ENCODE data around the gene HOXB9. TPM values are rescaled to one million over a fixed set of nuclear protein-coding genes. Genes with fewer than 3 reads are reported as not detected.

The HOXB9 gene
- total and polyA plus RNA-seq, 9 of the 15 experiments (the other 6 are each of a cell fraction or from before 2014, with no cell fraction given): 3.1 to 196 (median 77.6) TPM

GRCh38 chr17:48605409-48605919 is 20.7 kb downstream of the HOXB9 start:
- POLR2A ChIA-PET: interaction anchor here (0.6 to 1.2 kb wide), 5 partner anchors 17 to 732 kb away, joined by 3 read pairs; no protein-coding TSS in a partner anchor
- in situ Hi-C loops (cut with MboI): no loop called here
- peak overlapping the region; percentile 11 to 83; a peak in 3 of 4 replicates for H3K9ac ChIP-seq (ENCODE audit: insufficient read depth in 1 of 2, low read depth in 2 of 2, low read length in 2 of 2)
- ATAC-seq (no peak), DNase-seq (ENCODE audit: extremely low read depth in 1 of 4, low spot score in 3 of 4) (peak in 2 of 4 experiments; percentile 62 to 74), FAIRE-seq (peak; percentile 74)
- 30% methylated on average over 10 of the region's 10 CpGs for WGBS (ENCODE audit: insufficient coverage, low coverage, missing lambda C conversion rate)
- peak overlapping the region; percentile 87 for H3K4me2 ChIP-seq (ENCODE audit: insufficient read depth, low read length)
- H3K36me3 ChIP-seq (ENCODE audit: control insufficient read depth, insufficient read depth, low read length): peaks cover 6% of the 10 kb centered on the region; the same call in 1 of the 3 replicates
- no TSS peak for BruUV-seq (replicated peaks)
- H2AFZ ChIP-seq (ENCODE audit: low read depth, low read length): peak overlapping the region; percentile 97
- H3K4me1 ChIP-seq (replicated peaks in 1 of 2; ENCODE audit: control insufficient read depth in 2 of 2, insufficient read depth in 2 of 2, low read length in 2 of 2): peaks cover 30 to 61% of the 10 kb centered on the region in 2 experiments
- peaks cover 58% of the 10 kb centered on the region for H3K79me2 ChIP-seq (ENCODE audit: control insufficient read depth, insufficient read depth, low read length)
- H3K4me3 ChIP-seq: peak overlapping the region; percentile 59; the same call in 1 of the 2 replicates
- CTCF ChIA-PET (ENCODE audit: low intra/inter-chr PET ratio): interaction anchor here (0.6 kb wide), 1 partner anchor 207 kb away, joined by 3 read pairs; no protein-coding TSS in a partner anchor
- H4K20me1 ChIP-seq (replicated peaks; ENCODE audit: control insufficient read depth, insufficient read depth, low read length): no peaks in the 10 kb centered on the region; the same call in 1 of the 2 replicates
- intact Hi-C loops (cut with micrococcal nuclease): no loop called here
- H3K9me1 ChIP-seq (ENCODE audit: control insufficient read depth, insufficient read depth, low read length): no peaks in the 10 kb centered on the region
- peak overlapping the region; percentile 81 for H3K27ac ChIP-seq (ENCODE audit: extremely low read depth, low read depth, low read length)
- no peaks in the 10 kb centered on the region for H3K27me3 ChIP-seq (ENCODE audit: control insufficient read depth in 2 of 2, insufficient read depth in 2 of 2, low read length in 2 of 2)
- H3K9me3 ChIP-seq (replicated peaks; ENCODE audit: control insufficient read depth, insufficient read depth, low read depth, low read length): no peaks in the 10 kb centered on the region
- TF ChIP-seq ZBTB40 (IDR thresholded peaks at IDR 0.05) (no peak), ZBTB40 (CRISPR knock-in tag; IDR thresholded peaks at IDR 0.05) (no peak), ZNF561 (CRISPR knock-in tag; conservative IDR thresholded peaks at IDR 0.05) (no peak), HDAC8 (tag; IDR thresholded peaks at IDR 0.05) (no peak), E2F6 (IDR thresholded peaks at IDR 0.05; ENCODE audit: borderline replicate concordance in 1 of 2, extremely low read depth in 1 of 2, insufficient read depth in 1 of 2, insufficient read length in 1 of 2, low read depth in 1 of 2, low read length in 1 of 2, poor library complexity in 1 of 2, severe bottlenecking in 1 of 2) (peak; percentile 61 to 92), ETS2 (tag; IDR thresholded peaks at IDR 0.05; ENCODE audit: borderline replicate concordance, poor library complexity, severe bottlenecking) (no peak)

Data from K562 (cell line).